HG03354 (cell line): ENCODE data around the gene RELN.
"Not testable (repeated sequence)": the region's sequence is repeated elsewhere in the genome, so short reads cannot be mapped to it uniquely, and the experiment has no call there.

Experiments
- ATAC-seq: cut with Tn5 transposase; IDR thresholded peaks from one replicate; pipeline ENCODE4 v1.9.1; 2021; ENCODE audit warnings: mild to moderate bottlenecking; ENCODE audit not compliant: unreplicated experiment, poor library complexity, severe bottlenecking

Gene RELN

DNA sequence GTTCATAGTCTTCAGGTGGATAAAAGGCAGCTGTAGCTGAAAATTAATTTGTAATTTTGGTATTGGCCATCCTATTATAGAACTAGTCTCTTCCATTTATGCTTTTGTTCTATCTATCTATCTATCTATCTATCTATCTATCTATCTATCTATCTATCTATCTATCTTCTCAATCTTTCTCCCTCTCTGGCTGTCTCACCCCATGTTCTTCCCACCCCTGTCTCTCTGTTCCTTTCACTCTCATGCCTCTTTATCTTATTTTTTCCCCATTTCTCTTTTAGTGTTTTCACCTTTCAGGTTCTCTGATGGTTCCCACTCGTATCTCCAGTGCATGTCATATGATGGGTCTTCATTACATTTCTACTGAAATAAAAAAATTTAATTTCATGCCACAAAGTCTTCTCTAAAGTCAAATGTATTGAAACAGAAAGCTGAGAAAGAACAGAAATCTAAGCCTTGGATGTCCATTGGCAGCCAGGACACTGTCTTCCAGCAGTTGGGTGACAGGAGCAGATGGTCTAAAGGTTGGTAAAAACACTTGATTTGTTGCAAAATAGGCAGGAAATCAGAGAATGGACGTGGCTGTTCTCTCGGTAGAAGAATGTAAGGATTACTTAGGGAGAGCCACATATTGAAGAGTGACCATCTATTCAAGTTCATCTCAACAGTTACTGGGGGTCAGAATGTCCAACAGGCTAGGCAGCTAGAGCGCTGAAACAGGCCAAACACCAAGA, 127.0 kb downstream of the RELN start:
- no peak for ATAC-seq

DNA sequence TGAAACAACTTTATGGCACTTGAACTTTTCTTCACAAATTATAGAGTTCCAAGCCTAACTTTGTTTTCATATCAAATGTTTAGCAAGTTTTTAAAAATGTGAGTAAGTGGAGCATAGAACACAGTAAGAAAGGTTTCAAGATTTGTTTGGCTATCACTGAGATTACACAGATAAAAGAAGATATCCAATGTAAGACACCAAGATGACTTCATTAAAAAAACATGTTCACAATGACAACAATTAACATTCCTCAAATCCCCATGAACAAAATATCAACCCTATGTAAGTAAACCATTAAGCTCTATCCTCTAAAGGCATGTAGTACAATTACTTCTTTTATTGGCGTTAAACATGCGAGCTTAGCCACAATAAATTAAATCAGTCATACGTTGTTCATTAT, 129.7 kb downstream of the RELN start:
- ATAC-seq, result no peak

DNA sequence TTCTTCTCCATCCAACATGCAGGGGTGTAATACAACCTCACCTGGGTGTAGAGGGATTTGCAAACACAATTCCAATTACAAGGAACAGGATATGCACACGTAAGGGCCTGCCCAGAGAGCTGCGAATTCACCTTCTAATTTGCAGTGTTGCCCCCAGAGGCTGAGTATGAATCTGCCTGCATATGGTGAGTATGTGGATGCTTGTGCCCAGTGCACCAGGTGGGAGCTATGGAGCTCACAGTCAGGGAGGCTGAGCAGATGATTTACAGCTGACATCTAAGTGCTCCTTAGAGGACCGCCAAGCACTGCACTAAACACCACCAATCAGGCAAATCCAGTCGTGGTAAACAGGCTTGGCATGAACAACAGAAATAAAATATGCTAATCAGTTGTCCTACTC, 132.0 kb downstream of the RELN start:
- ATAC-seq, result no peak

DNA sequence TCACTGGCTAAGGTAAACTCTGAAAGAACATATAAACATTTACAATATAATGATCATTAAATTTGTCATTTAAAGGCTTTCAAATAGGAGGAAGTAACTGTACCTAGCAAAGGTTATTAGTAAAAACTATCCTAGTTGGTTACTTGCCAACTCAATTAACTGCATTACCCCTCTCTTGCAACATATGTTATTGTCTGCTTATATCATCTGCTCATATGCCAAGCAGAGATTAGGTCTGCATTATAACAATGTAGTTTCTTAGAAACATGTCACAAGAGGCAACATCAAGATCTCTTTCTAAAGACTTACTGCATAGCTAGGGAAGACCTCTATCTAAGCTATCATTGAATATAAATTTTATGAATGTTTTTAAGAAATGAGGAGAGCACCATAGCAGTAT, 132.5 kb downstream of the RELN start:
- ATAC-seq, result no peak

DNA sequence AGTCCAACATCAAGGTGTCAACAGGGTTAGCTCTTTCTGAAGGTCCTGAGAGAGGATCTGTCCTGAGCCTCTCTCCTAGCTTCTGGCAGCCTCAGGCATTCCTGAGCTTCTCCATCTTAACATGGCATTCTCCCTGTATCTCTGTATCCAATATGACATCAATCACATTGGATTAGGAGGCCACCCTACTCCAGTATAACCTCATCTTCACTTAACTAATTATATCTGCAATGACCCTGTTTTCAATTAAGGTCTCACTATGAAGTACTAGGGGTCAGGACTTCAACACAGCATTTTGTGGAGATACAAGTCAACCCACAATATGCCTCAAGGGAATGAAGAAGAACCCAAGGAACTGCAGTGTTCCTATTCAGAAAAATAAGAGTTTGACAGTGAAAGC, 133.8 kb downstream of the RELN start:
- ATAC-seq, result no peak

DNA sequence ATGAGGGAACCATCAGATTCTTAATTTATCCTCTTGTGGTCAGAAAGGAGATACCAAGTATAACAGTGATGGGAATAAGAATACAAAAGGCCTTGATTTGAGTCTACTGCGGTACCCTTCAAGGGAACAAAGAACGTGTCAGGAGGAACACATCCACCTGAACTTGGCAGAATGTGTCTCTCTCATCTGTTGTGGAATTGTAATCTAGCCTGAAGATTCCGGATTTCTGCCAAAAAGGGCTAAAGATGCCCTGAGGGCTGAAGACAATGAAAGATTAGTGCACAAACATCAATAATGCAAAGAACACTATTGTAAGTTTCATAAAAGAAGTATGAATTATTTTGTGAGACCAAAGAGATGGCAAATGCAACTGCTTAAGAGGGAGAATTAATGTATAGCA, 134.8 kb downstream of the RELN start:
- no peak for ATAC-seq

DNA sequence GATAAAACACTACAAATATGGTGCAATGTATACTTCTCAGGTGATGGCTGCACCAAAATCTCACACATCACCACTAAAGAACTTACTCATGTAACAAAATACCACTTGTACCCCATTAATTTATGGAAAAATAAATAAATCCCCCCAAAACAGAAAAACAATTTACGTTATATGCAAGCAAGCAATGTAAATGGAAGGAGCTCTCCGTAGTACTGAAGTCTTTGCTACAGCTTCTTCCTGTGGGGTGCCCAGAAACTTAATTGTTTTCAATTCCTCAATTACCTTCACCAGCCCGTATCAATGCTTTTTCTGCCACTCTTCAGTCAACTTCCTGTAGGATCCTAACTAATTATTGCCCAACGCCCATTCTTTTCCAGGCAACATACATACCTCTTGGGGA, 138.1 kb downstream of the RELN start:
- no peak for ATAC-seq

DNA sequence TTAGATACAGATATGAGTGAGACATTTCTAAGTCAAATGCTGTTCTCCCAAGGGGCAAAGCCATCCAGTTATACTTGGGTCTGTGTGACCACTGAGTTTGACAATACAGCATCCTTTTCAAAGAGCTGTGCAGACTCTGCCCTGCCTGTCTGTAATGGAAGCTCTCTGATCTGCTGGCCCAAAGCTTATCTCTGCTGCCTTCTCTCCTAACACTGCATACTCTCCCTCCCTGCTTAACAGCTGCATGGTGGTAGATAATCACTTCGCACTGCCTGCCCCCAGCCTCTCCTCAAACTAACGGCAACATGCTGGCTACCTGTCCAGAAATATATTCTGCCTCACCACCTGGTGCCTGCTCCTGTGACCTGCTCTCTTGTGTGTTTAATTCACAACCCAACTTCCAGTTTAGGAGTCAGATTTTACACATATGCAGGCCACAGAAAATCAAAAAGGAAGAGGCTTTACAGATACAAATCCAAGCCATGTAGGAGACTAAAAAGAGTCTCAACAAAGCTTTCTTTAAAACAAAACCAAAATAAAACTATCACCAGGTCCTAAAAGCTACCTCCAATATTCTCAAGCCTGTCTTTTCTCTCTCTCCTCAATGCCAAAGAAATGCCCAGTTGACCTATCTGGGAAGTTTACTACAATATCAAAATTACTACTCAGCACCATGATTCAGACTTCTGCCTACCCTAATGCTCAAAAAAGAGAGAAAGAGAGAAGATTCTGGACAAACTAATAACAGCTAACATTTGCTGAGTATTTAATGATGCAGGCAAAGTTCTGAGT, 145.6 kb downstream of the RELN start:
- no peak for ATAC-seq

DNA sequence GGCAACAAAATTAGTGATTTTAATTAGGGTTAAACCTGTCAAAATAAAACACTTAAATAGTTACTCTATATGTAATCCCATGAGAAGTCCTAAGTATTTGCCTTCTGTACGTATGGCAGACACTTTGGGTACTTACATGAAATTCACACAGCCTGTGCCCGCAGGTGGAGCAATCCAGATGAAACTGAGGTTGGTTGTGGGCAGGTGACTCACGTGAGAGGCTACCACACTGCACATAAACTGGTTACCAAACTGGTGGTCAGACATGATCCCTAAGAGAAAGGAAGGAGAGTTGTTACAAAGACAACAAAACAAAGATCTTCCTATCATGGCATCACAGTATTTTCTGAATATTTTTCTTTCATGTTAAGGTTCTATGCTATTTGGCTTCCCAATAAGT, 156.1 kb downstream of the RELN start:
- ATAC-seq, result no peak

DNA sequence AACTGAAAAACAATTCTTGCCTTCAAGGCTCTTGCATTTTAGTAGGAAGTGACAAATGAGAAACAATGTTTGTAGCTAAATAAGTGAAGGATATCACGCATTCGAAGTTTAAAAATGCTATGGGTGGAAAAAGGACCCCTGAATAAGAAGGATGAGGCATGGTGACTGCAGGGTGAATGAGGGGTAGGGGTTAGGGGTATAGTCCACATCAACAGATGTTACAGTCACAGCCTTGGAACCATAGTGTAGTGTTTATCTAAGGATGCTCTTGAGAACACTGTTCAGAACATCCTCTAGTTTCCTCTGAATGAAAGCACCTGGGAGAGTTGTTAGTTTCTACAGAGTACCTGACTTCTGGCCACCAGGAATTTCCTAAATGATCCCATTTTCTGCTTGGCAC, 157.0 kb downstream of the RELN start:
- no peak for ATAC-seq

DNA sequence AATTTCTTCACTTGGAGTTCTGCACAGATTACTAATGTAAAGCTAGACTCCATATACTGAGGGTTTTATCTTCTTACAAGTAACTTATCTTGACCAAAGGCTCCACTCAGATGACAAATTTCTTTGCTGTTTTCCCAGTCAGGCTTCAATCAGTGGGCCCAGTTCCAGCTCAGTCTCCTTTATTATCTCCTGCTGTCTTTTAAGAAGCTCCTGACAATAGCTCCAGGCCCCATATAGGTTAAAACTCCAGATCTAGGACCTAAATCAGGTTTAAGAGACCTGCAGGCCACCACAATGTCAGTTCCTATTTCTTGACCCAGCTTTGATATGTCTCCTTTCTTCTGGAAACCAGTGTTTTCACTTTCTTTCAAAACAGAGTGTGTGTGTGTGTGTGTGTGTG, 165.2 kb downstream of the RELN start:
- no peak for ATAC-seq

DNA sequence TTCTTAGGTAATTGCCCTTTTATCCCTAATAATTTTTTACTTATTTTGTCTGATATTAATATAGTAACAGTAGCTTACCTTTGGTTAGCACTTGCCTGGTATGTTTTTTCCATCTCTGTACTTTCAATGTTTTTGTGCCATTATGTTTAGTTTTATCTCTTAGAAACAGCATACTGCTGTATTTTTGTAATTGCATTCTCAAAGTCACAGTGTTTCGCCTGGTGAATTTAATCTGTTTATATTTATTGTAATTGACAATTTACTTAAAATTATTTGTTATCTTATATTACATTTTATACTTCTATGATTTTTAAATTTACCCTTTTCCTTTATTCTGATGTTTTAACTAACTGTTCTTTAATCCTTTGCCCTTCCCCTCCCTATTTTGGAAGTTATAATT, 166.4 kb downstream of the RELN start:
- ATAC-seq, result no peak

DNA sequence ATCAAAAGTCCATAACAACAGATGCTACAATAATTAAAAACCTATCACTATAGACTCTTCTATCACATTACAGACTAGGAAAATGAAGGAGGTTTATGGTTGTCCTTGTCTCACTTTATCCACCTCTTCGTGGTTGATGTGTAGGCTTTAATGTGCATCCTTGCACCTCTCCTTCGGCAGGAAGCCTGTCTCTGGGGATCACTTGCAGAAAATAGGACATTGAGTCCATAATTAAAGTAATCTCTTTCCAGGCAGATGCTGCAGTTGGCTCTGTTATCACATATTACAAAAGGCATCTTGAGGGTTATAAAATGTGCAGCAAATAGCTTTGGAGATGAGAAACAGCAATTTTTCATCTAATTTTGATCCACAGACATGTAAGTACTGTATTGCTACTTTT, 168.4 kb downstream of the RELN start:
- ATAC-seq, result no peak

DNA sequence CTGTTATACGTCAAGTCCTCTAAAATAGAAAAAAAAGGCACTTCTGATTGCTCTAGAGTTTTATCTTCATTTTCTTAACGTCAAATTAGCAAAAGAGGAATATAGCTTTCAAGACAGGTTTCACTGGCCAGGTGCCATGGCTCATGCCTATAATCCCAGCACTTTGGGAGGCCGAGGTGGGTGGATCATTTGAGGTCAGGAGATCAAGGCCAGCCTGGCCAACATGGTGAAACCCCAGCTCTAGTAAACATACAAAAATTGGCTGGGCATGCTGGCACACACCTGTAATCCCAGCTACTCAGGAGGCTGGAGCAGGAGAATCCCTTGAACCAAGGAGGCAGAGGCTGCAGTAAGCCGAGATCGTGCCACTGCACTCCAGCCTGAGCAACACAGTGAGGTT, 173.5 kb downstream of the RELN start:
- ATAC-seq, result not testable (repeated sequence)

DNA sequence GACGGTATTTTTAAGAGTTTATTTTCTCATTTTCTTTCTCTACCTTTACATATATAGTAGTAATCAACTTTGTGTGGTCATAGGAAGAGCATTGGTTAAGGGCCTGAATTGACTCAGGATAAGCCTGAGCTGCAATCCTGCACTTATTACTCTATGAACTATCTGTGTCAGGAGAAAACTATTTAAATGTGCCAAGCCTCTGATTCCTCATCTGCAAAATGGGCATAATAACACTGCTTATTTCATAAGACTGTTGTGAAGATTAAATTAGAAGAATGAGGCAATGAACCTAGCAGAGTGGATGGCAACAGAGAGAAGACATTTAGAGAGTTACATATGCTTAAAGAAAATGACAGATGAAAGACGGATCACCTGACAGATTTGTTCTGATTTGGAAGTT, 175.5 kb downstream of the RELN start:
- no peak for ATAC-seq

DNA sequence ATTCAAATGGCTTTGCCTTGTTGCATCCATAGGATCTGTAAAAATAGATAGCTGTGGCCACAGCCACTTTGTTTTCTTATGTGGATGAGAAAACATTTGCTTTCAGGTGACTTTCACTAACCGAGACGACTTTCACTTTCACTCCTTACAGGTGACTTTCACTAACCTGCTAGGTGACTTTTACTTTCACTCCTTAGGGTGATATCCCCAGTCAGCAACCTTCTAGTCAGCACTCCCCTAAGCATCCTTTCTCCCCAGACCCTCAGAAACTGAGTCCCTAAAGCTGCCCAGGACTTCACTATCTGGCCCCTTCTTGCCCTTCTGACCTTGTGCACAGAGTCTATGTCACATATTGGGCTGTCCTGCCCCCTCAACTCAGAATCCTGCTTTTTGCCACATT, 177.5 kb downstream of the RELN start:
- ATAC-seq, result peak; percentile 55

DNA sequence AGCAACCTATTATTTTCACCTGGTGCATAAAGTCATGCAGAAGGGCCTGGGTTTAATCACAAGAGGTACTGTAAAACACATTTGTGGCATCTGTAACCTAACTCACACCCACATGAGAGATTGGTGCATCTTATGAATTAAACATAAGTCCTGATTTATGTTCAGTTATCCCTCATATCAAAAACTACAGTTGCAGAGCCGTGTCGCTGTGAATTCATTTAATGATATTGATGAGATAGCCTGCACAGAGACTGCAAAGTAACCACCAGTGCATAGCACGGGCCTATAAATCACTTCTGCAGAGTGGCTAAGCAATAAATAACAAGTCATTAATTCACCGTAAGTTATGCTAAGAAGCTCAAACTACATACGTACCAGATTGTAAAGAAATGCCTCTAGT, 178.2 kb downstream of the RELN start:
- no peak for ATAC-seq

DNA sequence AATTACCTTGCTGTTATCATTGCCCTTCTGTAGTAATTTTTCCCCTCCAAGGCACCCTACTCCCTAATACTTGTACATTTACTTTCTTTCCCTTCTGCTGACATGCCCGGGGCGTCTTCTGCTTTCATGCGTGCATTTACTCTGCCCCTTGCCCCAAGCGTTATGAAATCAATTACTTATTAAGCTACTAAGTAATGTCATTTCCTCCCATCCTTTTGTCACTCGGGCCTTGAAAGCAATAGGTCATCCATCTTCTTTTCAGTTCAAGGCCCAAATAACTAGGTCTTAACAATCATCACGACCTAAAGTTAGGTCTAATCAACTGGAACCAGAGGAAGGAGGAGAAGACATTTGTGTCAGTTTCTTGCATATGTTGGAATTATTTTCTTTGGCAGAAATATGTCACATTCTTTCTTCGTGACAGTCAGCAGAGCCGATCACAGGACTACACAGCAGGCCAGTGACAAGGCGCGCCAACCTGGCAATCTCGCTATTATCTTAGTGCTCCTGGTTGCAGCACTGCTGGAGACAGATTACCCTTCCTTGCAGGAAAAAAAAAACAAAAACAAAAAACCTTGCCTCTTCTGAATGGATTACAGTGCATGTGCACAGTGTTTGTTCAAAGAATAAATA, 179.2 kb downstream of the RELN start:
- ATAC-seq, result peak; percentile 59

DNA sequence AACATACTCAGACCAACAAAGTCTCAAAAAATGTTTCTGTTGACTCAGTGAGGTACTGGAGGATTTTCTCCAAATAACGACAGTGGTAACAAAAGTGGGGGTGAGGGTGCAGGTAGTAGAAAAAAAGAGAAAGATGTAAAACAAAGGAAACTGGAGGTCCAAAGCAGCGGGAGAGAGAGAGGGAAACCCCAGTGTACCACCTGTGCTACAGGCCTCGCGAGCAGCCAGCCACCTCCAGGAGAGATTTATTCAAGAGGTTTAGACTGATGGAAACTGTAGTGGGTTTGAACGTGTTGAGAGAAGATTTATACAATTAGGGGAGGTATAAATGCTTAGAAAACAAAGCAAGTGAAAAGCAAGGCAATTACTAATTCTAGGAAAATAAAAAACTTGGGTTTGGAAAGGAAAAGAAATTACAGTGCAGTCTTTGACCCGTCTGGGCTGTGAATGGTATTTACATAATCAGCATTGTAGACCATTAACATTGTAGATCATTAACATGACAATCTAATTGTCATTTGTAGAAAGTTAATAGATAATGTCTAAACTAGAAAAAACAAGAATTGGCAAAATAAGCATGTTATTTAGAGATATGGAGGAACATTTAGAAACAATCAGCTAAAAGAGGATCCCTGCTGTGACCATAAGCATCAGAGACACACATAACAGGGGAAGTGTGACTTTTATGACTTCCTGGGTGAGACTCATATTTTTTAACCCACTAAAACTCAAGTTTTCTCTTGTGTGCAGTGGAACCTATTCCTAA, 180.0 kb downstream of the RELN start:
- ATAC-seq, result peak; percentile 66

DNA sequence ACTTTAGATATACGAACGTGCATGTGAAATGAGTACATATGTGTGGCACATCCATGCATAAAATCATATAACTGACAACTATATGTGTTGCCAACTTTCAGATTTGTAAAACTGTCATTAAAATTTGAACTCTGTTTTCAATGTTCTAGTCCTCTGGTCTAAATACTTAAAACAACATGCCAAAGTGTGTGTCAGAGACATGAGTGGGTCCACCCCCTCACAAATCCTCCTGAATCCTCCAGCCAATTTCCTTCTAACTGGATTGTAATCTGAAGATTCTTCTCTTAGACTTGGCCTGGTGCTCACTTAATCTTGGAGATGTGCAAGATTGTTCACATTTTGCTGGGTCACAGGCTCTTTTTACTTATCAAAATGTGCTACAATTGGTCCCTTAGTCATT, 184.1 kb downstream of the RELN start:
- ATAC-seq, result no peak
